Measurements from ENCODE around the gene MMP10. TPM values are rescaled to one million over a fixed set of nuclear protein-coding genes. Genes with fewer than 3 reads are reported as not detected.

MMP10 gene
- polyA plus RNA-seq, 1 donor from 2014 or later = not detected

DNA sequence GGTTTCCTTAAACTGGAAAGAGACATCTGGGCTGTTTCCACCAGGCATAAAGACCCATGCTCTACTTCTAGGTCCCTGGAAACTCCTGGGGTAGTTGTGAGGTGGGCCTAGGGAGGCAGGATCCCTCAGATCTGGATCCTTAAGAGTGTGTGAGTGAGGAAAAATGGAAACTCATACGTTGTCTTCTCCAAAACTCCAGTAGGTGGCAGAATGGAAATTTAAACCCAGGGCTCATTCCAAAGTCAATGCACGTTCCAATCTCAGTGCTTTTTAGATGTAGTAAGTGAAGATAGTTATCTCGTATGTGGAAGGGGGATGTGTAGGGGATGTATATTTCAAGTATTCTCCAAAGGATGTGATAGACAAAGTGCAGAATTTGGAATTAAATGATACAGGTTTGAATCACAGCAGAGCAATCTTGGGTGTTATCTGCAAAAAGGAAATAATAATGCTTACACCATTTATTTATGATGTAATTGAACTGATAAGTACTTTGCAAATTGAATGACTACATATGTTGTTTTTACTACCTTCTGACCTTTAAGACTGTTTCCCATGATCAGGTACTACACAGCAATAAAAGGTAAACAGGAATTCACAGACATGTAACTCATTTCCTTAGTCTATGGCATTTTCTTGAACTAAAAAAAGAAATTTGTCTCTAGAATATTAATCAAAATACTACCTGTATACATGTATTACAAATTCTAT is 30.7 kb upstream of the MMP10 start:
- H3K27me3 ChIP-seq (ENCODE audit: insufficient read depth, low read depth, low read length) = no peaks in the 10 kb centered on the region
- no peaks in the 10 kb centered on the region for H3K9me3 ChIP-seq (ENCODE audit: low read length)
- TF ChIP-seq, protein P1, sequence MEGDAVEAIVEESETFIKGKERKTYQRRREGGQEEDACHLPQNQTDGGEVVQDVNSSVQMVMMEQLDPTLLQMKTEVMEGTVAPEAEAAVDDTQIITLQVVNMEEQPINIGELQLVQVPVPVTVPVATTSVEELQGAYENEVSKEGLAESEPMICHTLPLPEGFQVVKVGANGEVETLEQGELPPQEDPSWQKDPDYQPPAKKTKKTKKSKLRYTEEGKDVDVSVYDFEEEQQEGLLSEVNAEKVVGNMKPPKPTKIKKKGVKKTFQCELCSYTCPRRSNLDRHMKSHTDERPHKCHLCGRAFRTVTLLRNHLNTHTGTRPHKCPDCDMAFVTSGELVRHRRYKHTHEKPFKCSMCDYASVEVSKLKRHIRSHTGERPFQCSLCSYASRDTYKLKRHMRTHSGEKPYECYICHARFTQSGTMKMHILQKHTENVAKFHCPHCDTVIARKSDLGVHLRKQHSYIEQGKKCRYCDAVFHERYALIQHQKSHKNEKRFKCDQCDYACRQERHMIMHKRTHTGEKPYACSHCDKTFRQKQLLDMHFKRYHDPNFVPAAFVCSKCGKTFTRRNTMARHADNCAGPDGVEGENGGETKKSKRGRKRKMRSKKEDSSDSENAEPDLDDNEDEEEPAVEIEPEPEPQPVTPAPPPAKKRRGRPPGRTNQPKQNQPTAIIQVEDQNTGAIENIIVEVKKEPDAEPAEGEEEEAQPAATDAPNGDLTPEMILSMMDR (IDR thresholded peaks at IDR 0.05; ENCODE audit: poor library complexity, severe bottlenecking) = peak; percentile 29
- TF ChIP-seq, protein P2, sequence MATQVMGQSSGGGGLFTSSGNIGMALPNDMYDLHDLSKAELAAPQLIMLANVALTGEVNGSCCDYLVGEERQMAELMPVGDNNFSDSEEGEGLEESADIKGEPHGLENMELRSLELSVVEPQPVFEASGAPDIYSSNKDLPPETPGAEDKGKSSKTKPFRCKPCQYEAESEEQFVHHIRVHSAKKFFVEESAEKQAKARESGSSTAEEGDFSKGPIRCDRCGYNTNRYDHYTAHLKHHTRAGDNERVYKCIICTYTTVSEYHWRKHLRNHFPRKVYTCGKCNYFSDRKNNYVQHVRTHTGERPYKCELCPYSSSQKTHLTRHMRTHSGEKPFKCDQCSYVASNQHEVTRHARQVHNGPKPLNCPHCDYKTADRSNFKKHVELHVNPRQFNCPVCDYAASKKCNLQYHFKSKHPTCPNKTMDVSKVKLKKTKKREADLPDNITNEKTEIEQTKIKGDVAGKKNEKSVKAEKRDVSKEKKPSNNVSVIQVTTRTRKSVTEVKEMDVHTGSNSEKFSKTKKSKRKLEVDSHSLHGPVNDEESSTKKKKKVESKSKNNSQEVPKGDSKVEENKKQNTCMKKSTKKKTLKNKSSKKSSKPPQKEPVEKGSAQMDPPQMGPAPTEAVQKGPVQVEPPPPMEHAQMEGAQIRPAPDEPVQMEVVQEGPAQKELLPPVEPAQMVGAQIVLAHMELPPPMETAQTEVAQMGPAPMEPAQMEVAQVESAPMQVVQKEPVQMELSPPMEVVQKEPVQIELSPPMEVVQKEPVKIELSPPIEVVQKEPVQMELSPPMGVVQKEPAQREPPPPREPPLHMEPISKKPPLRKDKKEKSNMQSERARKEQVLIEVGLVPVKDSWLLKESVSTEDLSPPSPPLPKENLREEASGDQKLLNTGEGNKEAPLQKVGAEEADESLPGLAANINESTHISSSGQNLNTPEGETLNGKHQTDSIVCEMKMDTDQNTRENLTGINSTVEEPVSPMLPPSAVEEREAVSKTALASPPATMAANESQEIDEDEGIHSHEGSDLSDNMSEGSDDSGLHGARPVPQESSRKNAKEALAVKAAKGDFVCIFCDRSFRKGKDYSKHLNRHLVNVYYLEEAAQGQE (IDR thresholded peaks at IDR 0.05; ENCODE audit: borderline replicate concordance) = no peak
- H3K4me2 ChIP-seq (ENCODE audit: low read length) = no peak overlapping the region
- no peaks in the 10 kb centered on the region for H4K20me1 ChIP-seq (ENCODE audit: insufficient read depth)
- no peaks in the 10 kb centered on the region for H3K79me2 ChIP-seq (replicated peaks; ENCODE audit: insufficient read depth, low read length)
- no peaks in the 10 kb centered on the region for H3K36me3 ChIP-seq (ENCODE audit: insufficient read depth, low read length)
- no peaks in the 10 kb centered on the region for H3K9me2 ChIP-seq (ENCODE audit: insufficient read depth, low read length)
- no peak overlapping the region for H2AFZ ChIP-seq (ENCODE audit: low read depth, low read length)
- no peak overlapping the region for H3K27ac ChIP-seq (ENCODE audit: low read length)
- H3K9ac ChIP-seq (ENCODE audit: low read length) = no peak overlapping the region
- H3K4me3 ChIP-seq (ENCODE audit: low read length) = no peak overlapping the region
- H3F3A ChIP-seq (ENCODE audit: insufficient read depth, low read length, poor library complexity, severe bottlenecking) = no peaks in the 10 kb centered on the region

DNA sequence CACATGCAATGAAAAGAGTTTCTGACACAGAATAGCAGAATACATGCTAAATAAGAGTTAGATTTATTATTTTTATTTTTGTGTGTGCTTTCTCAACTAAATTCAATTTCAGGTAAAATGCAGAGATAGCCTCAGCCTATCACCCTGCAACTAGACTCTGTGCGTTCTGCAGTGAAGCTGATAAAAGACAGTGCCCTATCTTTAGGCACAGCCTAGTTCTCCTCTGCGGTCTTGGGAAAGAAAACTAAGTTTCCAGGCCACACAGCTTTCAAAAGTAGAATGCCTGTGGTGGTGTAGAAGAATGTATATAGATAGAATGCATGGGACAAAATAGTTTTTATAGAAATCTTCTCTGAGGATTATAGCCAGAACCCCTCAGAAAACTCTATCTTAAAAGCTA is 29.5 kb upstream of the MMP10 start:
- H3K4me3 ChIP-seq (ENCODE audit: low read length) = no peak overlapping the region

More for the DNA sequence above, 29.5 kb upstream of the MMP10 start:
- no peaks in the 10 kb centered on the region for H3K9me3 ChIP-seq (ENCODE audit: low read length)
- H3K4me2 ChIP-seq (ENCODE audit: low read length) = no peak overlapping the region
- H3K9ac ChIP-seq (ENCODE audit: low read length) = no peak overlapping the region
- no peaks in the 10 kb centered on the region for H3K79me2 ChIP-seq (replicated peaks; ENCODE audit: insufficient read depth, low read length)
- H3K9me2 ChIP-seq (ENCODE audit: insufficient read depth, low read length) = no peaks in the 10 kb centered on the region
- H3K27me3 ChIP-seq (ENCODE audit: insufficient read depth, low read depth, low read length) = no peaks in the 10 kb centered on the region
- no peak overlapping the region for H2AFZ ChIP-seq (ENCODE audit: low read depth, low read length)
- H3F3A ChIP-seq (ENCODE audit: insufficient read depth, low read length, poor library complexity, severe bottlenecking) = no peaks in the 10 kb centered on the region
- H3K27ac ChIP-seq (ENCODE audit: low read length) = no peak overlapping the region
- H3K36me3 ChIP-seq (ENCODE audit: insufficient read depth, low read length) = no peaks in the 10 kb centered on the region
- TF ChIP-seq POLR2AphosphoS5 (IDR thresholded peaks at IDR 0.05) (no peak), TAF1 (IDR thresholded peaks at IDR 0.05; ENCODE audit: low read depth) (no peak), EP300 (conservative IDR thresholded peaks at IDR 0.05; ENCODE audit: poor library complexity, severe bottlenecking) (no peak), MXI1 (conservative IDR thresholded peaks at IDR 0.05; ENCODE audit: poor library complexity, severe bottlenecking) (no peak), EZH2 (IDR thresholded peaks at IDR 0.05; ENCODE audit: borderline replicate concordance, insufficient read depth, low read length, poor library complexity, severe bottlenecking) (no peak), RAD21 (conservative IDR thresholded peaks at IDR 0.05) (no peak), SMC3 (conservative IDR thresholded peaks at IDR 0.05; ENCODE audit: poor library complexity) (no peak)
- TF ChIP-seq, protein P1 (IDR thresholded peaks at IDR 0.05; ENCODE audit: poor library complexity, severe bottlenecking) = no peak
- TF ChIP-seq, protein P2 (IDR thresholded peaks at IDR 0.05; ENCODE audit: borderline replicate concordance) = no peak
- no peaks in the 10 kb centered on the region for H4K20me1 ChIP-seq (ENCODE audit: insufficient read depth)

Data from neural cell (in vitro differentiated cells).